NCI-H1694 treated with DMSO at 0.1 percent for 48 hours (cell line): Measurements from ENCODE around the gene RANBP2.
A peak's percentile ranks its signal among the peaks of the same experiment; 100 is the strongest.

ENCODE experiments used
- DNase-seq: peaks from one replicate; lab custom pipeline; 2025; lab: John Stamatoyannopoulos, UW

The RANBP2 gene

GRCh38 chr2:108778857-108779256, 59.6 kb downstream of the RANBP2 start:
- no peak for DNase-seq

- DNase-seq: no peak
These were observed 66.7 kb downstream of the RANBP2 start for GRCh38 chr2:108786008-108786353.

GRCh38 chr2:108786354-108787215, 67.3 kb downstream of the RANBP2 start, which contains the start of gene CCDC138:
Gene CCDC138, plus strand, starts transcription at chr2:108786771. Its CDS starts 52 bp downstream, at chr2:108786823.
- DNase-seq: peak; percentile 71

GRCh38 chr2:108787216-108787541, 67.9 kb downstream of the RANBP2 start:
- DNase-seq: no peak

- DNase-seq: no peak
These were observed 83.9 kb downstream of the RANBP2 start for GRCh38 chr2:108803045-108803736.

GRCh38 chr2:108805032-108805431, 85.8 kb downstream of the RANBP2 start:
- DNase-seq: no peak

- DNase-seq: no peak
These were observed 86.5 kb downstream of the RANBP2 start for GRCh38 chr2:108805782-108806181.

GRCh38 chr2:108806371-108807113, 87.3 kb downstream of the RANBP2 start:
- DNase-seq: no peak

- DNase-seq: no peak
These were observed 90.7 kb downstream of the RANBP2 start for GRCh38 chr2:108809936-108810335.

- no peak for DNase-seq
These were observed 92.0 kb downstream of the RANBP2 start for GRCh38 chr2:108810993-108811957.

- DNase-seq: no peak
These were observed 94.5 kb downstream of the RANBP2 start for GRCh38 chr2:108813732-108814131.

GRCh38 chr2:108820482-108820881, 101.2 kb downstream of the RANBP2 start:
- DNase-seq: no peak

- no peak for DNase-seq
These were observed 104.0 kb downstream of the RANBP2 start for GRCh38 chr2:108823286-108823685.

- DNase-seq: no peak
These were observed 105.2 kb downstream of the RANBP2 start for GRCh38 chr2:108824316-108825070.

- no peak for DNase-seq
These were observed 106.0 kb downstream of the RANBP2 start for GRCh38 chr2:108825254-108825653.

- no peak for DNase-seq
These were observed 106.5 kb downstream of the RANBP2 start for GRCh38 chr2:108825736-108826135.

- peak; percentile 58 for DNase-seq
These were observed 110.5 kb downstream of the RANBP2 start for GRCh38 chr2:108829578-108830310.

- DNase-seq: no peak
These were observed 113.9 kb downstream of the RANBP2 start for GRCh38 chr2:108833219-108833618.

GRCh38 chr2:108834620-108835019, 115.3 kb downstream of the RANBP2 start:
- no peak for DNase-seq

- DNase-seq: no peak
These were observed 115.8 kb downstream of the RANBP2 start for GRCh38 chr2:108835040-108835439.
